Ovary (tissue), 3 donors: ENCODE measurements around the gene C8G.

Experiments used
- CTCF ChIP-seq, 3 donors: fragments of 450-650 bp in 2 of 3; fragments of 200-600 bp in 1 of 3; IDR thresholded peaks; one replicate each; pipeline versions ENCODE4 v1.5.1 to v1.8.0; 2016 to 2022; ENCODE audit warnings: antibody characterized with exemption in 3 of 3, mild to moderate bottlenecking in 1 of 3
- EP300 ChIP-seq: sonication (generic); formaldehyde crosslinking; IDR thresholded peaks from one replicate; pipeline ENCODE4 v1.6.1; 2017; ENCODE audit warnings: antibody characterized with exemption
- POLR2A ChIP-seq: fragments of 450-650 bp; IDR thresholded peaks from one replicate; pipeline ENCODE4 v1.6.1; 2017; ENCODE audit warnings: antibody characterized with exemption, mild to moderate bottlenecking, moderate library complexity
- donor health status: DM: no; HTN: no; CAD: no.

DNA sequence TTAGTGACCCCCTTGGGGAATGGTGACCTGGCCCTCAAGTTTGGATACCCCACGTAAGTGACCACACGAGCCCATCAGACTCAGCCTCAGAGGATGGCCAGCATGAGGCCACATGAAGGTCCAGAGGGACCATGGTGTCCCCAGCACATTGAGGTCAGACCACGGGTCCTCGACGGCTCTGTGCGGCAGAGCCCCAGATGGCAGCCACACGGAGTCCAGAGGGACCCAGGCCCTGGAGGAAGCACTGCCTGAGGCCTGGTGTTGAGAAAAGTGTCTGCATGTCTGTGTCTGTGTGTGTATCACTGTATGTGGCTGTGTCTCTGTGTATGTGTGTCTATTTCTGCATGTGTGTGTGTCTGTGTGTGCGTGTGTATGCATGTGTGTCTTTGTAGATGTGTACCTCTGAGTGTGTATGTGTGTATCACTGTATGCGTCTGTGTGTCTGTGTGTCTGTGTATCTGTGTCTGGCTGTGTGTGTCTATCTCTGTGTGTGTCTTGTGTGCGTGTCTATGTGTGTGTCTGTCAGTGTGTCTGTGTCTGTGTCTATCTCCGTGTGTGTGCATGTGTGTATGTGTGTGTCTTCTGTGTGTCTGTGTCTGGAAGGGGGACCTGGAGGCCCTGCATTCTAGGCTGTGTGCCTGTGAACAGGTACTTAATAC, 38.7 kb downstream of the C8G start:
- TF ChIP-seq CTCF (IDR thresholded peaks at IDR 0.05) (no peak), POLR2A (no peak), EP300 (no peak)
